HepG2 (cell line): ENCODE results near the gene SLC23A3. TPM values are rescaled to one million over a fixed set of nuclear protein-coding genes. Genes with fewer than 3 reads are reported as not detected.

Source experiments
- CCAR2 ChIP-seq: fragments of 200-400 bp; formaldehyde crosslinking; optimal IDR thresholded peaks from 2 replicates; pipeline ENCODE3; 2018; ENCODE audit warnings: low read depth, mild to moderate bottlenecking, low read length, moderate library complexity
- PRDM10 ChIP-seq: sonication (generic); formaldehyde crosslinking; IDR thresholded peaks from 2 replicates; pipeline ENCODE4 v1.4.0; 2020; ENCODE audit warnings: low read depth, missing genetic modification reagents
- SNAPC4 ChIP-seq: sonication (generic); formaldehyde crosslinking; IDR thresholded peaks from 2 replicates; pipeline ENCODE4 v1.4.0; 2020; ENCODE audit warnings: mild to moderate bottlenecking, missing genetic modification reagents
- SRF ChIP-seq: IDR thresholded peaks from 2 replicates; pipeline ENCODE4 v1.6.1; 2011; ENCODE audit warnings: mild to moderate bottlenecking, low read depth, low read length, moderate library complexity
- ZNF142 ChIP-seq: sonication (generic); formaldehyde crosslinking; IDR thresholded peaks from 2 replicates; pipeline ENCODE4 v1.4.0; 2020; ENCODE audit warnings: missing genetic modification reagents
- ZNF577 ChIP-seq: sonication (generic); formaldehyde crosslinking; IDR thresholded peaks from 2 replicates; pipeline ENCODE4 v1.4.0; 2020; ENCODE audit warnings: mild to moderate bottlenecking, low read depth, missing genetic modification reagents, borderline replicate concordance
- ZNF816 ChIP-seq: sonication (generic); formaldehyde crosslinking; IDR thresholded peaks from 2 replicates; pipeline ENCODE4 v1.8.0; 2022; ENCODE audit warnings: missing genetic modification reagents, mild to moderate bottlenecking, borderline replicate concordance
- ZNF878 ChIP-seq: sonication (generic); formaldehyde crosslinking; IDR thresholded peaks from 2 replicates; pipeline ENCODE4 v1.8.1; 2023; ENCODE audit warnings: mild to moderate bottlenecking, missing genetic modification reagents, moderate library complexity
- polyA plus RNA-seq, 8 experiments: library from polyadenylated mRNA; depleted of rRNA in 3 of 8; stranded (reverse) in 7 of 8; unstranded in 1 of 8; fragments of >200 nt; fragmentation: Illumina TruSeq in 4 of 8; extraction: Trizol in 4 of 8; gene quantifications; 2 replicates each; pipeline versions ENCODE4 v1.2.1 to v1.2.3, GENCODE V29; 2011 to 2016; ENCODE audit warnings: low read depth in 4 of 8, missing spikeins in 1 of 8, mixed read lengths in 1 of 8; ENCODE audit not compliant: insufficient read depth in 1 of 8
- total RNA-seq, 5 experiments: library from RNA; depleted of rRNA; stranded (reverse); fragments of >200 nt; fragmentation: Illumina TruSeq; extraction: Trizol; gene quantifications; 2 replicates each; pipeline ENCODE4 v1.2.3, GENCODE V29; 2016; ENCODE audit warnings: low read depth in 1 of 5

Gene SLC23A3
- total and polyA plus RNA-seq, 2 of the 13 experiments (the other 11 are each of a cell fraction or from before 2014, with no cell fraction given) = 0.38 to 0.78 TPM

GRCh38 chr2:219160186-219161017 is 9.4 kb downstream of the SLC23A3 start, which contains the start of gene NHEJ1 (continued):
- TF ChIP-seq ZNF816 (CRISPR knock-in tag) (peak; percentile 73), PRDM10 (0 out of 2 replicates have a peak, but pooled peaks have one; percentile 35), SNAPC4 (CRISPR knock-in tag) (no peak), ZNF577 (CRISPR knock-in tag) (no peak), ZNF878 (CRISPR knock-in tag) (no peak), ZNF142 (CRISPR knock-in tag) (peak; percentile 84), CCAR2 (no peak), SRF (no peak; the same call in 1 of the 2 replicates)
